Fibroblast of skin of right biceps (primary cell): ENCODE results near the gene EML1.

ENCODE experiments used
- DNase-seq: peaks from one replicate; pipeline ENCODE4 v3.0.0-alpha.2; 2013

The EML1 gene

DNA sequence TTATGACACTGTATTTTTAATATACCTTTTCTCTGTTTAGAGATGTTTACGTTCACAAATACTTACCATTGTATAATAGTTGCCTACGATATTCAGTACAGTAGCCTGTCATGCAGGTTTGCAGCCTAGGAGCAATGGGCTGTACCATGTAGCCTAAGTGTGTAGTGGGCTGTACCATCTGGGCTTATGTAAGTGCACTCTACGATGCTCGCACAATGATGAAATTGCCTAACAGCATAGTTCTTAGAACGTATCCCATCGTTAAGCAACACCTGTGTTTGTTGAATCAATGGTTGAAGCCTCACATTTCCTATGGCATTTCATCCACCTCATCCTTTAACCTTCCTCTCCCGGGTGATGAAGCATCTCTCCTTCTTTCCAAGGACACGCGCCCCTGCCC, 12.5 kb upstream of the EML1 start:
- no peak for DNase-seq

DNA sequence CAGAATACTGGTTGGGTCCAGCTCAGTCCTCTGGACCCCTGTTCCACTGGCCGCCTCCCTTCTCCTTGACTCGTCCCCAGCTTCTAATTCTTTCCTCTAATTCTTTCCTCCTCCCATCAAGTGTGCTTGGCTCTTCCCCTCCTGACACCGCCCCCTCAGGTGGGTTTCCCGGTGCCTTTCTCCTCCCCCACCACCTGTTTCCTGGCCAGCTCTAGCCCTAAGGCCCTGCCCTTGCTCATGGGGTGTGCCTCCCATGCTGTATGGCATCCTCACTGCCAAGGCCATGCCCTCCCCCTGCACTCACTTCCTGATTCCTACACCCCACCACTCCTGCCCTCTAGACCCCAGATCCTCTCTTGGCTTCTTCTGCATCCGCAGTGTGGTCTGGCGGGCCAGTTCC, 12.1 kb upstream of the EML1 start:
- DNase-seq = no peak

DNA sequence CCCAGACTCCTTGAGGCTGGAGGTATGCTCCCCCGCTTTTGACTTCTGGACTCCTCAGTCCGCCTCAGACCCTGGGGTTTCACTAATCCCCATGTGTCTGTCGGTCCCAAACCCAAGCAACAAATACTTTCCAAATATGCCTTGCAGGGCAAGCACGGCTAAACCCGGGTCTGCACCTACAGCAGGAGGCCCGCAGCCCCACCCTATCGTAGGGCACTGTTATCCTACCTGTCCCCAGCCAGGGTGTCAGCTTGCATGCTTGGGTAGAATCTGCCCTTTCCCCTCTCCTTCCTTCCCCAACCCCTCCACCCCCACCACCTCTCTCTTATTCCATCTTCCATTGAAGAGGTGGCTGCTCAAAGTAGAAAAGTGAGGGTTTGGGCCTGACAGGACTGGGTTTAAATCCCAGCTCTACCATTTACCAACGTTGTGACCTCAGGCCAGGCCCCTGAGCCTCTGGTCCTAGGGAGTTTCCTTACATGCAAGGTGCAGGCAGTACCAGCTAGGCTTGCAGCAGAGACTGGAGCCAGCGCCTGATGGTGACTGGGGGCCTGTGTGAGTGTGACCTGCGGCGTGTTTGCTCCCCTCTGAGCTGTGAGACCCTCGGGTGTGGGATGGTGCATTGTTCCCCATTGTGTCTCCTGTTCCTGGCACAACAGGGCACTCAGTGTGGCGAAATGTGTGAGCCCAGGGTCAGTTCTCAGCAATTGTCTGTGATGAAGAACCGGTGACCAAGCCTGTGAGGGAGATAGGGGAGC, 11.2 kb upstream of the EML1 start:
- DNase-seq = no peak

DNA sequence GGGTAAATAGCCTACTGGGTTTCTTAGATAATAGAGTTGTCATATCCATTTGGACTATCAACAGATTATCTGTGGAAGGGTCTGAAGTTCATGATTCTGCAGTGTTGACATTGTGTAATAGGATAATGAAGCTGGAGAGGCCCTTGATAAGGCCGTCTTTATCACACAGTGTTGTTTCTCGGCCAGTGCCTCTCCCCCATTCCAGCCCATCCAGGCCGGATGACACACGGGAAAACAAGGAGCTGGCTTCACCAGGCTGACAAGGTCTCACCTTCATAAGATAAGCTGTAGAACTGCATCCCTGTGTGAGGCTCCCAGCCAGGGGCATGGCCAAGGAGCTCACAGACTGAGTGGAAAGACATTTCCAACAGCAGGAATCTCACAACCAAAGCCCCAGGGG, 8.7 kb upstream of the EML1 start:
- DNase-seq = no peak

DNA sequence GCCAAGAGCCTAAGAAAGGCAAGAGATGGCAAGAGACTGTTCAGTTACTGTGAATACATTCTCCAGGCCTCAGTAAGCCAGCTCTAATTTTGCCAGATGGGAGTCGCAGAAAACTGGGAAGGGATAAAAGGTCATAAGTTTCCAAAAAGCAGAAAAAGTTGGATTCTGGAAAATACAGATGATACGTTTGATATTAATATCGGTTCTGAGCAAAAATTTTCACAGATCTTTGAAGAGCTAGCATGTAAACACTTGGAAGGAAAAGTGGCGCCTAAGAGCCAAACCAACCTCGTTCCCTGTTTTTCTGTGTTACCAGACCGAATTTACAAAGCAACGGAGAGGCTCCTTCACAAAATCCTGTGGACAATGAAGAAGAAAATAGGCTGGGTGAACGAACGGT, 7.8 kb upstream of the EML1 start:
- no peak for DNase-seq

DNA sequence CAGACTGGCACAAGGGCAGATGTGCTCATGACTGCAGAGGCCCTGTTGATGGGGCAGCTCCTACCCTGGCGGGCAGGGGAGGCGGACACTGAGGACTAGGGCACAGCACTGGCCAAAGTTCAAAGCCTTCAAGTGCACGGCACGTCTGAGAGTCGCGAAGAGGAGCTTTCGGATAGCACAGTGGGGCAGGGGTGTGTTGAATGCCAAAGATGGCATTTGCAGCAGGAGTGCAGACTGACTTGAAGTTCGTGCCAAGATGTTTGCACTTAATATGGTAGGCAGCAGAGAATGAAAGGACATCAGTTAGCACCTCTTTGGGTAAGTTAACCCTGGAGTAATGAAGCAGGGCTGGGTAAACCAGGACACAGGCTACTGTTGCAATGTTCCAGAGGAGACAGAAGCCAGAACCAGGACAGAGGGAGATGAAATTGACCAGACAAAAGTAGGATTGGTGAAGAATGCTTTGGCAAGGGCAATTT, 6.7 kb upstream of the EML1 start:
- no peak for DNase-seq

DNA sequence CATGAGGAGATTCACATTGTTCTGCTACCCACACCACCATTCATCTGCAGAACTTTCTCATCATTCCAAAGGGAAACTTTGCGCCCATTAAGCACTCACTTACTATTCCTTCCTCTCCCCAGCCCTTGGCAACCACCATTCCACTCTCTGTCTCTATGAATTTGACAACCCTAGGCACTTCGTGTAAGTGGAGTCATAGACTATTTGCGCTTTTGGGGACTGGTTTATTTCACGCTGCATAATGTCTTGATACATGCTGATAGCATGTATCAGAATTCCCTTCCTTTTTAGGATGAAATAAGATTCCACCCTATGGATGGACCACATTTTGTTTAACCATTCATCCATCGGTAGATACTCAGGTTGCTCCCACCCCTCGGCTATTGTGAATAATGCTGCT, 4.5 kb upstream of the EML1 start:
- no peak for DNase-seq

DNA sequence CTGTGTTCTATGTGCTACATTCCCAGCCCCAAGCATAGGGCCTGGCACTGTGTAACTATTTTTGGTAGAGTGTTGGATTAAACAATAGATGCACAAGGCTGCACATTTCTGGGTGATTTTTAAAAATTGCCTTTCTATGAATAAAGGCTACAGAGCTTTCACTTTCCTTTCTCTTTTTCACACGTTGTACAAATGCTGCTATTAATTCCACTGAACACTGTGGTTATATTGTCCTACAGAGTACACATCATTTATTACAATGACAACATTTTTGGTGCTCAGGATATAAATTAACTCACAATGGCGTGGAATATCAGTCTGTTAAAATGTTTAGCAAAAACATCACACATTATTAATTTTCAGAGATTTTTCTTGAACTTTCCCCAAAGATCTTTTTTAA, 3.6 kb upstream of the EML1 start:
- DNase-seq = no peak

DNA sequence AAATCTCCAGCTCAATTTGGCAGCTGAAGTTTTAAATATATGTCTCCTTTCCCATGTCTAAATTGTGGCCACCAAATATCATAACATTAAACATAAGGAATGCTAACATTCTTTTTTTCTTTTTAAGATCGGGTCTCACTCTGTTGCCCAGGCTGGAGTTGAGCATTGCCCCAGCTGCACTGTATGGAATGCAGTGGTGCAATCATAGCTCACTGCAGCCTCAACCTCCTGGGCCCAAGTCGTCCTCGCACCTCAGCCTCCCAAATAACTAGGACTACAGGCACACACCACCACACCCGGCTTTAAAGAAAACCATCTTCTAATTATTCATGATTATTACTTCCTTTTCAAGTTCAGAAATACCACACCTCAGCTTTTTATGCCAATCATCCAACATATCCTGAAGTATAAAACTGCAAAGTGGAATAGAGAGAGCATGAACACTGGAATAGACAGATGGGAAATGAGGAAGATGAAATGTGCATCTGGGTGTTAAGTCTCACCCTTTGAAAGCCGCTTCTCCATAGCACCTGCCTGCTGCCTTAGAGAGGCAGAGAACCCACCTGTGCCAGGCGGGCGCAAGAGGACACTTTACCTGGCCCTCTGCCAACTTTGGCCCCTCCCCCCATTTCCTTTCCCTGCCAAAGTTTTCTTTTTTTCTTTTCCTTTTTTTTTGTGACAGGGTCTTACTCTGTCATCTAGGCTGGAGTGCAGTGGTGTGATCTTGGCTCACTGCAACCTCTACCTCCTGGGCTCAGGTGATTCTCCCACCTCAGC, 2.8 kb upstream of the EML1 start:
- no peak for DNase-seq

DNA sequence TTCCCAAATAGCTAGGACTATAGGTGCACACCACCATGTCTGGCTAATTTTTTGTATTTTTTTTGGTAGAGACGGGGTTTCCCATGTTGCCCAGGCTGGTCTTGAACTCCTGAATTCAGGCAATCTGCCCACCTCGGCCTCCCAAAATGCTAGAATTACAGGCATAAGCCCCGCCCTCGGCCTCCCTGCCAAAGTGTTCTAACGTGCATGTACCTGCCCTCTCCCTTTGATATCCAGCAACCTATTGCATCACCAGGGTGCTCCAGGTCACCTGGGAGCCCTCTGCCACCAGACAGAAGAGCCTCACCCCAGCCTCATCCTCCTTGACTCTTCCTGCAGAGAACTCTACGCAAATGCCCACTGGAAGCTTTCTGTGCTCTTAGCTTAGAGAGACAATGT, 2.2 kb upstream of the EML1 start:
- no peak for DNase-seq

DNA sequence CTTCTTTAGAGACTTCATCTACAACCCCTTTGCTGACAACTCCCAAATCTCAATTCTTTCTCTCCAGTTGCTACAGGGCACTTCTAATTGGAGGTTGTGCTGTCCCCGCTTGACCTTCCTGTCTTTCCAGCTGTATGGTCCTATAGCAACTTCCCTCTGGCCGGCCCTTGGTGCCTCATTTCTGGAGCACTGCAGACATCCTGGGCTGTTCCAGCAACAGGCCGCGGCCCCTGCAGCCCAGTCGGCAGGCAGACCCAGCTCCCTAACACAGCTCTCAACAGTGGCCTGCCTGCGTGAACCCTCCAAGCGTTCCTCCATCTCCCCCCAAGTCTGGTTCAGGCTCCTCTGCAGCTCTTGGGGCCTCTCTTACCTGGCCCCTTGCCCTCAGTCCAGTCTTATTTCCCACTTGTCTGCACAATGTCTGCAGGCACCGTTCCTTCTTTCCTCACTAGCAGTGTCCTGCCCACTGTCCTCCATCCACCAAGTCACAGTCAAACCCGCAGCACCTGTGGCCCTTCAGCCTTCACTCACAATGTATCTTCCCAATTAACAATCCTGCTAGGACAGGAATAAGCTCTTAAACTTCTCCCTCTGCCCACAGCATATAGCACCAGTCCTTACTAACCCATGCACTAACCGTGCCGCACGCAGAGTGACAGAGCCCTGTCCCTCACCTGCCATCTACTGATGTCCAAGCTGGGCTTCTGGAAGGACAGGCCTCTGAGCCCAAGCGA, 1.6 kb upstream of the EML1 start:
- no peak for DNase-seq

DNA sequence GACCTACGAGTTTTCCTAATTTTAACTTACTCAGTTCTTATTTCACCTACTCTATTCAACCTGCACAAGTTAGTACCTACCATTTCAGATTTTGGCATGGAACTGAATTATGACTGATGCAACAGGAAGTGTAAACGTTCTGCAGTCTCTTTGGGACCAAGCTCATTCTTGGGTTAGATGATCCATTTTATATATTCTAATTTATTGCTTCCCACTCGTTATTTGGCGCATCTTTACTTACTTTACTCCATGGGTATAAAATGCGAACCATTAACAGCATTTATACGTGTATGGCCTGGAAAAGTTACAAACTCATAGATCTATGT, 1.0 kb upstream of the EML1 start:
- DNase-seq = no peak

DNA sequence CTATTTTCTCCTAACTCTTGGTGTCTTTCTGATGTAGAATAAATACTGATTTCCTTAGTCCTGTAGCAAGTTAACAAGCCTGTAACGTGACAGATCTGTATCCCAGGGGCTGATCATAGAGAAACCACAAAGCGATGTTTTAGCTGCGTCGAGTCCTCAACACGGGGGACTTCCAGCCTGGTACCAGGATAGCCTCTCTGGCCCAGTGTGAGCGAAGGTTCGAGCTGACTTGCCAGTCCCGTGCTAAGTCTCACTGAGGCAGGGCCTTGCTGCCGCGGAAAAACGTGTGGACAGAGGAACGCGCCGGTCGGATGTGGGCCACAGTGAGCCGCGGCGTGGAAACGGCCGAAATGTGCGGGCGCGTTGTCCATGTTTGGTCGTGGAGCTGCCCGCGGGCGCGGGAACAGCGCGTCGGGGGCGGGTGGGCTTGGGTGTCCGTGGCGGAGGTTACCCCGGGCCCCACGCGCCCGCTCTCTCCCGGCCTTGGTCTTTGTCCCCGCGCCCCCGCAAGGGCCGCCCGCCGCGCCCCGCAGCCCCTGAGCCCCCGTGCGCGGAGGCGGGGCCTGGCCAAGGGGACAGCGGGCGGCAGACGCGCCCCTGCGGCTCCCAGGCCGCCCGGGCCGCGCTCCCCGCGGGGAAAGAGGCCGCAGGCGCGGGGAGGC, 531 bp upstream of the EML1 start:
- DNase-seq = no peak

DNA sequence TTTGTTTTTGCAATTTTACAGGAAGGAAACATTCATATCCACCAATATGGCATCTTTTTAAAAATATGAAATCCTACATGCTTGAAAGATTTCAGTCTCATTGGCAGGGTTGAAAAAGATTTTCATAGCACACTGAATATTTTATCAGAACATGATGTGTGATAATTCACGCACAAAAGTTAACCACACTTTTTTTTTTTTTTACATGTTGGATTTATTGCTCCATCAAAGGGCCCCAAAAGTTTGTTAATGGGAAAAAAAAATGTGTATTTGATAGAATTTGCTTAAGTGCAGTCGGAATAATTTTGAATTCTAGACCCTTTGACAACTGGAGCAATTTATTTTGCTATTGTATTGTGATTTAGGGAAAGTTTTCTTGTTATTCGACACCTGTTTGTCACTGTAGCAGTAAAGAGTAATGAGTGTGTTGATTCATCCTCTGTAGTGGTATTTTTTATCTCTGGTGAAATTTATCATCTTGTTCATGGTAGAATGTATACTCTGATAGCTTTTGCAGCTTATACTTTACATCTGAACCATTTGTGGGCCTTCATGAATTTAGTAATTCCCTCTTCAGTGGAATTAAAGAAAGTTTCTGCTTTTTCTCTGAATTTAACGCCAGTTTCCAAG, 1.1 kb downstream of the EML1 start:
- DNase-seq = no peak

DNA sequence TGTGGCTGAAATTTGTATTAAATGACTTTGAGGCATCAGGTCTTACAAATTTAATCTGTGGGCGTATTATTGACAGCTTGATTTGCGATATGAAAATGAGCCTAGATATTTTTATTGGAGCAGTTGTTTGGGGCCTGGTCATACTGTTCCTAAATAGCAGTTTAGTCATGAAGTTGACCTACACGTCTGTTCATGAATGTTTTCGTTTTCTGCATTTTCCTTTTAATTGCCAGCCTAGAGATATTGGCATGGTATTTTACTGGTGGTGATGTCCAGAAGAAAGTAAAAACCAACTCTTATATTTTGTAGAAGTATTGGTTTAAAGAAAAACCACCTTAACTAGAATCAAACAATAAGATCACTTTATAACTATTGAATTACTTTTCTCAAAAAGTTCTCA, 1.8 kb downstream of the EML1 start:
- DNase-seq = no peak

DNA sequence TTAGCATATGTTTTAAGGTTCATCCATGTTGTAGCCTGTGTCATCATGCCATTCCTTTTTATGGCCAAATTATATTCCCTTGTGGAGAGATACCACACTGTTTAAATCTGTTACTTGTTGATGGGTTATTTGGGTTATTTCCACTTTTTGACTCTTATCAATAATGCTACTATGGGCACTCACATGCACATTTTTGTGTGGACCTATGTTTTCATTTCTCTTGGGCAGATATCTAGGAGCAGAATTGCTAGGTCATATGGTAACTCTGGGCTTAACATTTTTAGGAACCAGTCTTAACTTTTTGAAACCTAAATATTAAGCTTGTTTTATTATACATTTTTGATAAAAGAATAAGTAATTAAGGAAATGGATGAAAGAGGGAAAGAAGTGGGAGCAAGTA, 4.0 kb downstream of the EML1 start:
- no peak for DNase-seq

DNA sequence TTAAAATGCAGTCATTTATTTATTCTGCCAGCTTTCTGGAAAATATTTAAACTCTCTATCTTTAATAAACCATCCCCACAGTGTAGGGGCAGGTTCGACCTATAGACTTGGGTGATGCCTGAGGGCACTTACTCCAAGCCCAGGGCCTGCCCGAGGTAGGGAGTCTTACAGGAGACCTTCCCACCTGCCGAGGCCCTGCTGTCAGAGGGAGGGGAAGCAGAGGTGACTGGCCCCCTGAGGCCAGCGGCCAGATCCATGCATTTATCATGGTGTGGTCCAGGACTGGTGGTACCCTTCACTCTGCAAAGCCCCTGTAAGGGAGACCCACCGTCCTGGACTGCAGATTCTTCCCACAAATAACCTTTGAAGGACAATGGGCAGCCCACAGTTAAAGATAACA, 7.6 kb downstream of the EML1 start:
- no peak for DNase-seq

DNA sequence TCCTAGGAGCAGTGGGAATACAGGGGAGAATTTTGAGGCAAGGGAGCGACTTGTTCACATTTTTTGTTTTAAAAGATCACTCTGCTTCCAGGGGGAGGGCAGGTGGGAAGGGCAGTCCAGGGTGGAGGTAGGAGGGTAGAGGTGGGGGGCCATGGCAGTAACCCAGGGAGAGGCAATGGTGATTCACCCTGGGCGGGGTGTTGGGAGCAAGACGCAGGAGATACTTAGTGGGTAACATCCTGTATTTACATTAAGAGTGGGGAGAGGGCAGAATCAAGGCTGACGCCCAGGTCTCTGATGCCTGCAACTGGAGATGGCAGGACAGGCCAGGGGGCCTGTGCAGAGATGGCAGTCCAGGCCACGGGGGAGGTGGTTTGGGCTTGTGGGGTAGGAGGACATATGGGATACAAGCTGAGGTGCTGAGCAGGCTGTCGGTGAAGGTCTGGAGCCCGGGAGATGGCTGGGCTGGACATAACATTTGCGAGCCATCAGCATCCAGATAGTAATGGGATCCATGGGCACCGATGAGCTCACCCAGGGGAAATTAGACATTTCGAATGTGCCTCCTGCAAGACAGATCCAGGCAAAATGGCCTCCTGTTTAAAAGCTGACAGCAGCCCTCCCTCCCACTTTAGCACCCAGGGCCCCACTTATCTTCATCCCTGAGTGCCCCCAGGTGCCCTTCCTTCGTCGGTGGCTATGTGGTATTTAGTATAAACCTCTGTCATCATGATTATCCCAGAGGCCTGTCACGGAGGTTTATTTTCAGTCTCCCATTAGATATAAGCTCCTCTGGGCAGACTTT, 9.3 kb downstream of the EML1 start:
- no peak for DNase-seq

DNA sequence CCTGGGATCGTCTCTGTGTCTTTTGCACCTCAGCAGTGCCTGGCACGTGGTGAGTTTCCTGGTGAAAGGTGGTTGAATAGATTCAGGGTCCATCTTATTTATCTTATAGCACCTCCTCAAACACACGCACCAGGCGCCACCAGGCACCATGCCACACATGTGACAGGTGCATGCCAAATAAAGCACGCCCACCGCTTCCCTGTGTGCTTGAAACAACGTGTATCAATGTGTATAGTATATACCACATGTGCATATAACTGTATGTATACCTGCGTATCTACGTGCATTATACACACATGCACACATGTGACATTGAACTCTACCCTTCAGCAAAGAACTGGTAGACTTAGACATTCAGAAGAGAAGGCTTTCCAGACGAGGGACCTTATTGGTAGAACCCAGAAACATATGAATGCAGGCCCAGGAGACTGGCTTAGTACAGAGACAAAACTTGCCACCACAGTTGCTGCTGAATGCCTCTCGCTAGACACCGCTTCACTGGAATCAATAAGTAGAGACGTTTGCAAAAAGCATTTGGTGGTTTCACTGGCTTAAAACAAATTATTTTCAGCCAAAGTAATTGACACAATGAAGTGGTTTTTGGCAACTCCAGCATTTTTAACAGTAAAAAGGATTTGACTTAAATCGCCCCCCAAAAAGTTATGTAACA, 10.0 kb downstream of the EML1 start:
- no peak for DNase-seq

DNA sequence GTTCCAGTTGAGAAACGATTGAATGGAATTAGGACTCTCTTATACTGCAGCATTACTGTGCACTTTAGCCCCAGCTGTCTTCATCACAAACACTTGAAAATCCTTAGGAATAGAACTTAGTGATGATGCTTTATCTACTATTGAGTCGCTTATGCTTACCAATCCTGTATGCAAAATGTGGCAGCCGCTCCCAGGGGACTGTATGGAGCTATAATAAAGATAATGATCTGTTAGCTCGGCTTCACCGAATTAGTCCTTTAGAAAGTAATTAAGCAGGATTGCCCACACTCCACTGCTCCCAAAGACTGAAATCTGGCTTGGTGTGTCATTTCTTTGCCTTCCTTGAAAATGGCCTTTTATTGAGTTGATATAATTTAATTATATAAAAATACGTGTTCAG, 10.6 kb downstream of the EML1 start:
- DNase-seq = no peak

DNA sequence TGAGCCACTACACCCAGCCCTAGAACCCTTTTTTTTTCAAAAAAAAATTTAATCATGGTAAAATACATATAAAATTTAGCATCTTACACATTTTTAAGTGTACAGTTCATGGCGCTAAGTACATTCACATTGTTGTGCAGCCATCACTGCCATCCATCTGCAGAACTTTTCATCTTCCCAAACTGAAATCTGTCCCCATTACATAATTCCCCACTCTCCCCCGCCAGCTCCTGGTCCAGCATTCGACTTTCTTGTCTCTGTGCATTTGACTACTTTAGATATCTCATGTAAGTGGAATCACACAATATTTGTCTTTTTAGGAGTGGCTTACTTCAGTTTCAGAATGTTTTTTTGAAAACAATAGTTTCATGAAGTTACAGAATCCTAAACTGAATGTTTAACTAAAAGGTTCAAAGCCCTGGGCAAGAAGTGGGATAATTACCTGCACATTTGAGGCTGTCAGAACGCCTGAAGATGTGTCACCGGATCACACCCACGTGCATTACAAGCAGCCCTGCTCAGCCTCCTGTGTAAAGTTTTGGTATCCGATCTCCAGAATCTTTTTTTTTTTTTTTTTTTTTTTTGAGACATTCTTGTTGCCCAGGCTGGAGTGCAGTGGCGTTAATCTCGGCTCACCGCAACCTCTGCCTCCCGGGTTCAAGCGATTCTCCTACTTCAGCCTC, 12.7 kb downstream of the EML1 start:
- DNase-seq = no peak
